Measurements from ENCODE around the gene MYL7. TPM values are rescaled to one million over a fixed set of nuclear protein-coding genes. Genes with fewer than 3 reads are reported as not detected.

MYL7 gene
- polyA plus RNA-seq, 3 donors: not detected

DNA sequence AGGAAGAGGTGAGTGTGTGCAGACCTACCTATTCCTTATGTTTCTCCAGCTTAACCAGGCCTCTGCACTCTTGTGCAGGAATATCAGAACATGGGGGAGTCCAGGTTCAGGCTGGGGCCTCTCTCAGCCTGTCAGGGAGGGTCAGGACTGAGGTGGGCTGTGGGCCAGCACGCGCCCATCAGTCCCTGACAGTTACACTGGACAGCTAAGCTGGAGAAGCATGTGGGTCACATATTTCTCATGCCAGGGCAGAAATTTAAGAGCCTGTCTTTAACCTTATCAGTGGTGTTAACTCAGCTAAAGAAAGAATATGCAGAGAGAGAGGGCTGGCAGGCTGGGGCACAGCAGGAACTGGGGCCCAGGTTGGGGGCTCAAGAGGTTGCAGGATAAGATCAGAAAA is 9.1 kb downstream of the MYL7 start:
- intact Hi-C loops (cut with micrococcal nuclease): loop anchor here in 1 of 2 donors (10.0 kb wide), 1 partner anchor 63 kb away; no protein-coding TSS in a partner anchor
- DNase-seq: no peak
- H3K9me3 Mint-ChIP-seq: peaks cover 0 to 2% (median 0%) of the 10 kb centered on the region in 7 donors
- no peak overlapping the region for H3K4me3 Mint-ChIP-seq
- Histone ChIP-seq H3K9me3 (replicated peaks in 1 of 2; ENCODE audit: control insufficient read depth in 1 of 2, insufficient read depth in 1 of 2, low read length in 2 of 2) (no peaks in the 10 kb centered on the region), H3K4me3 (replicated peaks in 1 of 3; ENCODE audit: low read depth in 2 of 3, low read length in 3 of 3) (no peak overlapping the region), H3K36me3 (replicated peaks in 1 of 2; ENCODE audit: control insufficient read depth in 1 of 2, insufficient read depth in 2 of 2, low read length in 2 of 2) (no peaks in the 10 kb centered on the region), H2AFZ (ENCODE audit: insufficient read depth, low read depth, low read length, poor library complexity, severe bottlenecking) (no peak overlapping the region), H3K4me2 (replicated peaks; ENCODE audit: extremely low read depth, low read length, poor library complexity, severe bottlenecking) (no peak overlapping the region), H3K27me3 (ENCODE audit: control insufficient read depth in 2 of 2, insufficient read depth in 2 of 2, low read length in 2 of 2) (no peaks in the 10 kb centered on the region), H3K27ac (ENCODE audit: low read depth in 1 of 2, low read length in 2 of 2) (no peak overlapping the region), H4K20me1 (ENCODE audit: insufficient read depth, low read length) (no peaks in the 10 kb centered on the region), H3K9ac (ENCODE audit: insufficient read depth, low read length, poor library complexity, severe bottlenecking) (no peak overlapping the region), H3K79me2 (ENCODE audit: insufficient read depth, low read length) (no peaks in the 10 kb centered on the region), H3K4me1 (ENCODE audit: control insufficient read depth in 1 of 2, insufficient read depth in 2 of 2, low read length in 2 of 2) (no peaks in the 10 kb centered on the region)
- no peak overlapping the region for H3K27ac Mint-ChIP-seq
- H3K4me1 Mint-ChIP-seq: no peaks in the 10 kb centered on the region
- peaks cover 3 to 7% (median 3%) of the 10 kb centered on the region in 3 donors for H3K27me3 Mint-ChIP-seq (ENCODE audit: low read depth in 3 of 3)
- WGBS (ENCODE audit: insufficient coverage): 100% methylated on average over 2 of the region's 2 CpGs
- TF ChIP-seq, protein P1, sequence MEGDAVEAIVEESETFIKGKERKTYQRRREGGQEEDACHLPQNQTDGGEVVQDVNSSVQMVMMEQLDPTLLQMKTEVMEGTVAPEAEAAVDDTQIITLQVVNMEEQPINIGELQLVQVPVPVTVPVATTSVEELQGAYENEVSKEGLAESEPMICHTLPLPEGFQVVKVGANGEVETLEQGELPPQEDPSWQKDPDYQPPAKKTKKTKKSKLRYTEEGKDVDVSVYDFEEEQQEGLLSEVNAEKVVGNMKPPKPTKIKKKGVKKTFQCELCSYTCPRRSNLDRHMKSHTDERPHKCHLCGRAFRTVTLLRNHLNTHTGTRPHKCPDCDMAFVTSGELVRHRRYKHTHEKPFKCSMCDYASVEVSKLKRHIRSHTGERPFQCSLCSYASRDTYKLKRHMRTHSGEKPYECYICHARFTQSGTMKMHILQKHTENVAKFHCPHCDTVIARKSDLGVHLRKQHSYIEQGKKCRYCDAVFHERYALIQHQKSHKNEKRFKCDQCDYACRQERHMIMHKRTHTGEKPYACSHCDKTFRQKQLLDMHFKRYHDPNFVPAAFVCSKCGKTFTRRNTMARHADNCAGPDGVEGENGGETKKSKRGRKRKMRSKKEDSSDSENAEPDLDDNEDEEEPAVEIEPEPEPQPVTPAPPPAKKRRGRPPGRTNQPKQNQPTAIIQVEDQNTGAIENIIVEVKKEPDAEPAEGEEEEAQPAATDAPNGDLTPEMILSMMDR (IDR thresholded peaks at IDR 0.05): no peak
- H3K36me3 Mint-ChIP-seq: no peaks in the 10 kb centered on the region

DNA sequence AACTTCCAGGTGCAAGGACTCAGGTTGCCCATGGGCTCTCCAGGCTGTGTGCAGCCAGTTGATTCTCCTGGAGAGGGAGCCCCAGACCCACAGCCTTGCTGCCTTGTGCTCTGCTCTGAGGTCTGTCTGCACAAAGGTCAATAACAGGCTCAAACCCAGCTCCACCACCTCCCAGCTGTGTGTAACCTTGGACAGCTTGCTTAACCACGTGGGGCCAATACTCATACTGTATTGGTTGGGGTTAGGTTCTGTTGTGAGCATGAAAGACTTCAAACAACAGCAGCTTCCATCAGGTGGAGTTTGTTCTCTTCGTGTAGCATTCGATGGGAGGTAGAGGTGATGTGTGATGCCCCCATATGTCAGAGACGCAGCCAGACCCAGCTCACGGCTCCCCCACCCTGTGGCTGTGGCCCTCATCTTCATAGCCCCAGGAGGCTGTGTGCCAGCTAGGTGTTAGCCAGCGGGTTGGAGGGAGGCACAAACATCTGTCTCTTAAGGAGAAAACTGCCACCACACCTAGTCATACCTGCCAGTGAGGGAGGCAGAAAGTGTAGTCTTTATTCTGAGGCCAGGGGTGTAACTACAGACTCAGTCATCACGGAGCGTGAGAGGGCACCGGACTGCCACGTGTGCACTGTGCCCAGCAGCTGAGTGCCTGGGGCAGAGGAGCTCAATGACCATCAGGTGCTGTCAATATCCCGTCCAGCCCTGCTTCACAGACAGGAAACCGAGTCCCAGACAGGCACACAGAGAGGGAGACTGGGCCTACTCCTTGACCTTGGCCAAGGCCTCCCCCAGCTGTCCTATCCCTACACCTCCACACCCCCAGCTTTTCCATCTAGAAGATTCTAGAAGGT is 9.7 kb downstream of the MYL7 start:
- H3K4me1 ChIP-seq (ENCODE audit: control insufficient read depth in 1 of 2, insufficient read depth in 2 of 2, low read length in 2 of 2): no peaks in the 10 kb centered on the region
- peaks cover 0 to 3% (median 0%) of the 10 kb centered on the region in 7 donors for H3K9me3 Mint-ChIP-seq
- no peak overlapping the region for H3K4me2 ChIP-seq (replicated peaks; ENCODE audit: extremely low read depth, low read length, poor library complexity, severe bottlenecking)
- H3K36me3 ChIP-seq (replicated peaks in 1 of 2; ENCODE audit: control insufficient read depth in 1 of 2, insufficient read depth in 2 of 2, low read length in 2 of 2): no peaks in the 10 kb centered on the region
- H3K4me3 Mint-ChIP-seq: no peak overlapping the region
- H3K27ac Mint-ChIP-seq: peak overlapping the region in 1 of 7 donors; percentile 30
- H3K36me3 Mint-ChIP-seq: no peaks in the 10 kb centered on the region
- no peaks in the 10 kb centered on the region for H3K79me2 ChIP-seq (ENCODE audit: insufficient read depth, low read length)
- peaks cover 3 to 7% (median 3%) of the 10 kb centered on the region in 3 donors for H3K27me3 Mint-ChIP-seq (ENCODE audit: low read depth in 3 of 3)
- no peak overlapping the region for H3K27ac ChIP-seq (ENCODE audit: low read depth in 1 of 2, low read length in 2 of 2)
- TF ChIP-seq, protein P1 (IDR thresholded peaks at IDR 0.05): no peak
- no peaks in the 10 kb centered on the region for H3K9me3 ChIP-seq (replicated peaks in 1 of 2; ENCODE audit: control insufficient read depth in 1 of 2, insufficient read depth in 1 of 2, low read length in 2 of 2)
- intact Hi-C loops (cut with micrococcal nuclease): loop anchor here in 1 of 2 donors (10.0 kb wide), 1 partner anchor 63 kb away; no protein-coding TSS in a partner anchor
- H3K4me3 ChIP-seq (replicated peaks in 1 of 3; ENCODE audit: low read depth in 2 of 3, low read length in 3 of 3): no peak overlapping the region
- H4K20me1 ChIP-seq (ENCODE audit: insufficient read depth, low read length): no peaks in the 10 kb centered on the region
- no peaks in the 10 kb centered on the region for H3K4me1 Mint-ChIP-seq
- no peaks in the 10 kb centered on the region for H3K27me3 ChIP-seq (ENCODE audit: control insufficient read depth in 2 of 2, insufficient read depth in 2 of 2, low read length in 2 of 2)
- no peak overlapping the region for H2AFZ ChIP-seq (ENCODE audit: insufficient read depth, low read depth, low read length, poor library complexity, severe bottlenecking)
- no peak overlapping the region for H3K9ac ChIP-seq (ENCODE audit: insufficient read depth, low read length, poor library complexity, severe bottlenecking)
- 91% methylated on average over 8 of the region's 12 CpGs for WGBS (ENCODE audit: insufficient coverage)
- no peak for DNase-seq
